Breast epithelium (tissue), 4 donors: ENCODE results near the gene SMARCA4. TPM values are rescaled to one million over a fixed set of nuclear protein-coding genes. Genes with fewer than 3 reads are reported as not detected.

Experiments used
- DNase-seq, 2 donors: peaks; one replicate each; pipeline ENCODE4 v3.0.0-alpha.2; 2019; ENCODE audit warnings: low spot score in 2 of 2
- H3K27ac ChIP-seq, 2 donors: fragments of 200-600 bp; sonication (generic) in 1 of 2; one replicate each; pipeline ENCODE4 v1.5.1; 2016 to 2019; ENCODE audit warnings: mild to moderate bottlenecking in 1 of 2
- H3K27me3 ChIP-seq, 2 donors: fragments of 200-600 bp; sonication (generic) in 1 of 2; one replicate each; pipeline versions ENCODE4 v1.5.1 to v1.6.0; 2017 to 2019; ENCODE audit warnings: control low read depth in 1 of 2, mild to moderate bottlenecking in 1 of 2
- H3K36me3 ChIP-seq: fragments of 200-600 bp; one replicate; pipeline ENCODE4 v1.5.1; 2019
- H3K4me1 ChIP-seq, 2 donors: fragments of 200-600 bp; sonication (generic); one replicate each; pipeline ENCODE4 v1.5.1; 2016 to 2019; ENCODE audit warnings: control low read depth in 1 of 2
- H3K4me3 ChIP-seq, 3 donors: fragments of 200-600 bp; sonication (generic); 1 replicate in 2 of 3; 2 replicates in 1 of 3; pipeline ENCODE4 v1.5.1; 2016 to 2019; ENCODE audit warnings: mild to moderate bottlenecking in 3 of 3, moderate library complexity in 2 of 3
- H3K9me3 ChIP-seq, 2 donors: fragments of 200-600 bp; sonication (generic) in 1 of 2; one replicate each; pipeline ENCODE4 v1.5.1; 2016 to 2019; ENCODE audit warnings: control low read depth in 1 of 2
- POLR2A ChIP-seq: fragments of 450-650 bp; IDR thresholded peaks from one replicate; pipeline ENCODE4 v1.6.1; 2016; ENCODE audit warnings: antibody characterized with exemption, mild to moderate bottlenecking, moderate library complexity
- POLR2AphosphoS5 ChIP-seq, 3 donors: sonication (generic); formaldehyde crosslinking; IDR thresholded peaks; one replicate each; pipeline ENCODE4 v1.6.1; 2017; ENCODE audit warnings: antibody characterized with exemption in 3 of 3
- intact Hi-C: fragments of 100-400 bp; cut with DNase I; formaldehyde crosslinking; loops from one replicate; pipeline ENCODE4 v1.15.1; 2023; ENCODE audit warnings: low total_unique reads
- total RNA-seq, 3 donors: library from RNA; depleted of rRNA; stranded (reverse); fragments of >200 nt; gene quantifications; one replicate each; pipeline ENCODE4 v1.1.0, GENCODE V29; 2016
- TF ChIP-seq, protein P1 (sequence below), 3 donors: fragments of 450-650 bp; IDR thresholded peaks; one replicate each; pipeline ENCODE4 v1.5.1; 2016 to 2017; ENCODE audit warnings: antibody characterized with exemption in 3 of 3, mild to moderate bottlenecking in 3 of 3, moderate library complexity in 3 of 3

The SMARCA4 gene
- total RNA-seq, 3 donors from 2014 or later, result 36.8 to 78.3 (median 72.4) TPM

GRCh38 chr19:10971107-10971726, 10.4 kb downstream of the SMARCA4 start:
- Histone ChIP-seq H3K27ac (peak overlapping the region in 1 of 2 donors; percentile 32), H3K36me3 (no peaks in the 10 kb centered on the region), H3K9me3 (no peaks in the 10 kb centered on the region), H3K27me3 (no peaks in the 10 kb centered on the region), H3K4me1 (peaks cover 4 to 6% of the 10 kb centered on the region in 2 donors), H3K4me3 (no peak overlapping the region)
- intact Hi-C loops, result no loop called here
- TF ChIP-seq, protein P1, sequence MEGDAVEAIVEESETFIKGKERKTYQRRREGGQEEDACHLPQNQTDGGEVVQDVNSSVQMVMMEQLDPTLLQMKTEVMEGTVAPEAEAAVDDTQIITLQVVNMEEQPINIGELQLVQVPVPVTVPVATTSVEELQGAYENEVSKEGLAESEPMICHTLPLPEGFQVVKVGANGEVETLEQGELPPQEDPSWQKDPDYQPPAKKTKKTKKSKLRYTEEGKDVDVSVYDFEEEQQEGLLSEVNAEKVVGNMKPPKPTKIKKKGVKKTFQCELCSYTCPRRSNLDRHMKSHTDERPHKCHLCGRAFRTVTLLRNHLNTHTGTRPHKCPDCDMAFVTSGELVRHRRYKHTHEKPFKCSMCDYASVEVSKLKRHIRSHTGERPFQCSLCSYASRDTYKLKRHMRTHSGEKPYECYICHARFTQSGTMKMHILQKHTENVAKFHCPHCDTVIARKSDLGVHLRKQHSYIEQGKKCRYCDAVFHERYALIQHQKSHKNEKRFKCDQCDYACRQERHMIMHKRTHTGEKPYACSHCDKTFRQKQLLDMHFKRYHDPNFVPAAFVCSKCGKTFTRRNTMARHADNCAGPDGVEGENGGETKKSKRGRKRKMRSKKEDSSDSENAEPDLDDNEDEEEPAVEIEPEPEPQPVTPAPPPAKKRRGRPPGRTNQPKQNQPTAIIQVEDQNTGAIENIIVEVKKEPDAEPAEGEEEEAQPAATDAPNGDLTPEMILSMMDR (IDR thresholded peaks at IDR 0.05), result no peak
- no peak for TF ChIP-seq POLR2AphosphoS5 (IDR thresholded peaks at IDR 0.05)
- no peak for TF ChIP-seq POLR2A
- no peak for DNase-seq

- intact Hi-C loops, result no loop called here
- no peak for DNase-seq
- TF ChIP-seq POLR2AphosphoS5 (IDR thresholded peaks at IDR 0.05) (no peak), POLR2A (no peak)
- TF ChIP-seq, protein P1 (IDR thresholded peaks at IDR 0.05), result no peak
- peak overlapping the region; percentile 2 to 85 for H3K27ac ChIP-seq
- H3K9me3 ChIP-seq, result no peaks in the 10 kb centered on the region
- H3K36me3 ChIP-seq, result no peaks in the 10 kb centered on the region
- H3K4me1 ChIP-seq, result peaks cover 5 to 6% of the 10 kb centered on the region in 2 donors
- H3K27me3 ChIP-seq, result no peaks in the 10 kb centered on the region
- H3K4me3 ChIP-seq, result peak overlapping the region in 1 of 3 donors; percentile 49
Observed at GRCh38 chr19:10975374-10976130, 14.7 kb downstream of the SMARCA4 start.

DNA sequence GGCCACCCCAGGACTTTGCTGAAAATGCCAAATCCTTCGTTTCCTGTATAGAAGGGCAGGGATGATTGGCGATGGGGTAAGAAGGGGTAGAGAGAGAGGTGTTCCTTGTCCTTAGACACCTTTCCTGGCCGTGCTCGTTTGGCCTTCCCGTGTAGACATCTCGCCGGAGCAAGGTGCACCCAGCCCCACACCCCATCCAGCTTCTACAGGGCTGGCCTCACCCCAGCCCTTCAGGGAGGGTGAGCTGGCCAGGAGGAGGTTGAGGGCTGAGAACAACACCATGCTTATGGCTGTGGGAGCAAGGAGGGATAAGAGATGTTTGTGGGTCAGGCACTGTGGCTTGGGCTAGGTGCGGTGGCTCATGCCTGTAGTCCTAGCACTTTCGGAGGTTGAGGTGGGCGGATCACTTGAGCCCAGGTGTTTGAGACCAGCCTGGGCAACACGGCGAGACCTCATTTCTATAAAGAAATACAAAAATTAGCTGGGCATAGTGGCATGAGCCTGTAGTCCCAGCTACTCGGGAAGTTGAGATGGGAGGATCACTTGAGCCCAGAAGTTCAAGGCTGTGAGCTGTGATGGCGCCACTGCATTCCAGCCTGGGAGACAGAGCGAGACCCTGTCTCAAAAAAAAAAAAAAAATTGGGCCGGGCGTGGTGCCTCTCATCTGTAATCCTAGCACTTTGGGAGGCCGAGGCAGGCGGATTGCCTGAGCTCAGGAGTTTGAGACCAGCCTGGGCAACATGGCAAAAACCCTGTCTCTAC, 15.5 kb downstream of the SMARCA4 start:
- Histone ChIP-seq H3K4me1 (peaks cover 5 to 6% of the 10 kb centered on the region in 2 donors), H3K36me3 (no peaks in the 10 kb centered on the region), H3K27me3 (no peaks in the 10 kb centered on the region), H3K9me3 (no peaks in the 10 kb centered on the region), H3K27ac (peak overlapping the region; percentile 2 to 85), H3K4me3 (peak overlapping the region in 1 of 3 donors; percentile 49)
- intact Hi-C loops, result no loop called here
- DNase-seq, result no peak
- TF ChIP-seq POLR2AphosphoS5 (IDR thresholded peaks at IDR 0.05) (no peak), POLR2A (no peak)
- TF ChIP-seq, protein P1 (IDR thresholded peaks at IDR 0.05), result no peak

- no peak overlapping the region for H3K27ac ChIP-seq
- no peak for DNase-seq
- H3K36me3 ChIP-seq, result no peaks in the 10 kb centered on the region
- no peaks in the 10 kb centered on the region for H3K9me3 ChIP-seq
- no peaks in the 10 kb centered on the region for H3K27me3 ChIP-seq
- peaks cover 5 to 6% of the 10 kb centered on the region in 2 donors for H3K4me1 ChIP-seq
- intact Hi-C loops, result no loop called here
- H3K4me3 ChIP-seq, result no peak overlapping the region
- no peak for TF ChIP-seq POLR2AphosphoS5 (IDR thresholded peaks at IDR 0.05)
- TF ChIP-seq, protein P1 (IDR thresholded peaks at IDR 0.05), result no peak
- no peak for TF ChIP-seq POLR2A
Observed at GRCh38 chr19:10977742-10978092, 16.9 kb downstream of the SMARCA4 start.
